MM.1S (cell line): Measurements from ENCODE around the gene PRKCB.

Experiments
- DNase-seq: peaks from one replicate; pipeline ENCODE4 v3.0.0-alpha.2; 2015
- H2AFZ ChIP-seq: fragments of 300-600 bp; sonication (generic); 2 replicates; pipeline ENCODE4 v1.6.0; 2016; ENCODE audit warnings: antibody characterized with exemption, low read length
- H3F3A ChIP-seq: fragments of 300-600 bp; sonication (generic); 2 replicates; pipeline ENCODE4 v1.6.1; 2016; ENCODE audit warnings: mild to moderate bottlenecking, antibody characterized with exemption, low read length, moderate library complexity, mixed read lengths; ENCODE audit not compliant: insufficient read depth
- H3K27ac ChIP-seq: fragments of 300-600 bp; sonication (generic); 2 replicates; pipeline ENCODE4 v1.5.1; 2016; ENCODE audit warnings: mild to moderate bottlenecking, low read length
- H3K27me3 ChIP-seq: fragments of 300-600 bp; sonication (generic); replicated peaks from 2 replicates; pipeline ENCODE4 v1.6.0; 2016; ENCODE audit warnings: low read length; ENCODE audit not compliant: insufficient read depth
- H3K36me3 ChIP-seq: fragments of 300-600 bp; sonication (generic); replicated peaks from 2 replicates; pipeline ENCODE4 v1.6.1; 2016; ENCODE audit warnings: mild to moderate bottlenecking, low read length, mixed read lengths; ENCODE audit not compliant: insufficient read depth
- H3K4me1 ChIP-seq: fragments of 300-600 bp; sonication (generic); 2 replicates; pipeline ENCODE4 v1.6.1; 2016; ENCODE audit warnings: low read length, mixed read lengths
- H3K4me2 ChIP-seq: fragments of 300-600 bp; sonication (generic); 2 replicates; pipeline ENCODE4 v1.6.0; 2016; ENCODE audit warnings: low read depth, low read length
- H3K4me3 ChIP-seq: fragments of 300-600 bp; sonication (generic); 2 replicates; pipeline ENCODE4 v1.5.1; 2016; ENCODE audit warnings: low read length, mixed read lengths
- H3K79me2 ChIP-seq: fragments of 300-600 bp; sonication (generic); 2 replicates; pipeline ENCODE4 v1.6.1; 2016; ENCODE audit warnings: mixed run types, low read length, mixed read lengths
- H3K9ac ChIP-seq: fragments of 300-600 bp; sonication (generic); 2 replicates; pipeline ENCODE4 v1.6.1; 2016; ENCODE audit warnings: low read length, mixed read lengths
- H3K9me2 ChIP-seq: fragments of 300-600 bp; sonication (generic); replicated peaks from 2 replicates; pipeline ENCODE4 v1.6.1; 2016; ENCODE audit warnings: mild to moderate bottlenecking, low read length, mixed read lengths; ENCODE audit not compliant: insufficient read depth
- H3K9me3 ChIP-seq: fragments of 300-600 bp; sonication (generic); replicated peaks from 2 replicates; pipeline ENCODE4 v1.6.1; 2016; ENCODE audit warnings: mild to moderate bottlenecking, low read length, mixed read lengths; ENCODE audit not compliant: insufficient read depth
- H4K20me1 ChIP-seq: fragments of 300-600 bp; sonication (generic); 2 replicates; pipeline ENCODE4 v1.6.1; 2016; ENCODE audit warnings: mild to moderate bottlenecking, low read length, moderate library complexity, mixed read lengths; ENCODE audit not compliant: insufficient read depth
- CTCF ChIP-seq: fragments of 300-600 bp; sonication (generic); IDR thresholded peaks from 2 replicates; pipeline ENCODE4 v1.5.1; 2016; ENCODE audit warnings: antibody characterized with exemption, low read length, mixed read lengths
- EZH2 ChIP-seq: fragments of 300-600 bp; sonication (generic); optimal IDR thresholded peaks from 2 replicates; pipeline ENCODE3; 2017; ENCODE audit warnings: low read depth, mild to moderate bottlenecking, antibody characterized with exemption, low read length, mixed read lengths
- EZH2phosphoT487 ChIP-seq: fragments of 300-600 bp; sonication (generic); IDR thresholded peaks from 2 replicates; pipeline ENCODE4 v1.6.1; 2018; ENCODE audit warnings: antibody characterized with exemption, low read length

The PRKCB gene

GRCh38 chr16:24036614-24037013, 200.8 kb downstream of the PRKCB start:
- H4K20me1 ChIP-seq: no peaks in the 10 kb centered on the region
- no peak overlapping the region for H3K4me2 ChIP-seq
- no peaks in the 10 kb centered on the region for H3F3A ChIP-seq
- H3K9me3 ChIP-seq: no peaks in the 10 kb centered on the region
- H3K4me3 ChIP-seq: no peak overlapping the region
- H3K27ac ChIP-seq: no peak overlapping the region
- TF ChIP-seq EZH2phosphoT487 (no peak), CTCF (peak; percentile 71)
- H2AFZ ChIP-seq: no peak overlapping the region
- H3K27me3 ChIP-seq: no peaks in the 10 kb centered on the region
- H3K36me3 ChIP-seq: no peaks in the 10 kb centered on the region
- H3K79me2 ChIP-seq: no peaks in the 10 kb centered on the region
- H3K9me2 ChIP-seq: no peaks in the 10 kb centered on the region
- peaks cover 5% of the 10 kb centered on the region; the same call in 1 of the 2 replicates for H3K4me1 ChIP-seq
- peak; percentile 40 for DNase-seq
- no peak overlapping the region for H3K9ac ChIP-seq

GRCh38 chr16:24037335-24037734, 201.6 kb downstream of the PRKCB start:
- TF ChIP-seq EZH2phosphoT487: no peak
- H3K4me3 ChIP-seq: no peak overlapping the region
- no peaks in the 10 kb centered on the region for H3K9me2 ChIP-seq
- peaks cover 5% of the 10 kb centered on the region; the same call in 1 of the 2 replicates for H3K4me1 ChIP-seq
- no peaks in the 10 kb centered on the region for H3K9me3 ChIP-seq
- no peak overlapping the region for H3K4me2 ChIP-seq
- H4K20me1 ChIP-seq: no peaks in the 10 kb centered on the region
- H2AFZ ChIP-seq: no peak overlapping the region
- H3K79me2 ChIP-seq: no peaks in the 10 kb centered on the region
- no peaks in the 10 kb centered on the region for H3F3A ChIP-seq
- no peaks in the 10 kb centered on the region for H3K27me3 ChIP-seq
- no peak overlapping the region for H3K9ac ChIP-seq
- H3K36me3 ChIP-seq: no peaks in the 10 kb centered on the region
- no peak for DNase-seq
- no peak overlapping the region for H3K27ac ChIP-seq

- Histone ChIP-seq H3K27me3 (no peaks in the 10 kb centered on the region), H3K9me2 (no peaks in the 10 kb centered on the region), H3K4me1 (no peaks in the 10 kb centered on the region), H3K27ac (no peak overlapping the region), H3F3A (no peaks in the 10 kb centered on the region), H3K79me2 (no peaks in the 10 kb centered on the region), H3K9me3 (no peaks in the 10 kb centered on the region), H3K9ac (no peak overlapping the region), H3K4me3 (no peak overlapping the region), H4K20me1 (no peaks in the 10 kb centered on the region), H2AFZ (no peak overlapping the region), H3K4me2 (no peak overlapping the region), H3K36me3 (no peaks in the 10 kb centered on the region)
- peak; percentile 74 for DNase-seq
- TF ChIP-seq CTCF (peak; percentile 75), EZH2 (no peak)
Measured at GRCh38 chr16:24041834-24042631, 206.2 kb downstream of the PRKCB start.

- H2AFZ ChIP-seq: no peak overlapping the region
- no peaks in the 10 kb centered on the region for H3F3A ChIP-seq
- no peaks in the 10 kb centered on the region for H3K9me2 ChIP-seq
- H3K27ac ChIP-seq: no peak overlapping the region
- H3K9ac ChIP-seq: no peak overlapping the region
- TF ChIP-seq EZH2phosphoT487 (no peak), EZH2 (no peak), CTCF (no peak)
- no peaks in the 10 kb centered on the region for H3K36me3 ChIP-seq
- H3K79me2 ChIP-seq: no peaks in the 10 kb centered on the region
- H3K4me3 ChIP-seq: no peak overlapping the region
- no peaks in the 10 kb centered on the region for H4K20me1 ChIP-seq
- H3K4me1 ChIP-seq: no peaks in the 10 kb centered on the region
- no peak overlapping the region for H3K4me2 ChIP-seq
- no peaks in the 10 kb centered on the region for H3K27me3 ChIP-seq
- H3K9me3 ChIP-seq: no peaks in the 10 kb centered on the region
- DNase-seq: no peak
Measured at GRCh38 chr16:24044467-24044866, 208.7 kb downstream of the PRKCB start.
